22Rv1 (cell line): ENCODE data around the gene MKI67.

Experiments
- CTCF ChIP-seq: fragments of 450-650 bp; IDR thresholded peaks from 2 replicates; pipeline ENCODE4 v1.5.1; 2017; ENCODE audit warnings: mild to moderate bottlenecking
- ZFX ChIP-seq: fragments of 450-650 bp; IDR thresholded peaks from 2 replicates; pipeline ENCODE4 v1.6.1; 2017; ENCODE audit warnings: antibody characterized with exemption, borderline replicate concordance

- no peak for TF ChIP-seq CTCF
- no peak for TF ChIP-seq ZFX
Observed at GRCh38 chr10:128063736-128064107, 62.5 kb downstream of the MKI67 start.
